Fibroblast of mammary gland (primary cell): ENCODE results near the gene FAM222B.

Experiments used
- DNase-seq: peaks from one replicate; pipeline ENCODE4 v3.0.0-alpha.2; 2010; ENCODE audit warnings: low read depth
- H3K4me3 ChIP-seq: 2 replicates; pipeline ENCODE4 v1.5.1; 2011; ENCODE audit warnings: low read depth, mild to moderate bottlenecking, low read length, moderate library complexity; ENCODE audit not compliant: control insufficient read depth
- CTCF ChIP-seq: conservative IDR thresholded peaks from 2 replicates; pipeline ENCODE4 v1.5.1; 2011; ENCODE audit warnings: low read depth, low read length, inconsistent platforms; ENCODE audit not compliant: control insufficient read depth, insufficient read depth

The FAM222B gene

GRCh38 chr17:28759256-28759865, 83.2 kb downstream of the FAM222B start:
- H3K4me3 ChIP-seq: no peak overlapping the region
- TF ChIP-seq CTCF: no peak
- no peak for DNase-seq

GRCh38 chr17:28758411-28759121, 84.0 kb downstream of the FAM222B start:
- no peak for DNase-seq
- TF ChIP-seq CTCF: no peak
- no peak overlapping the region for H3K4me3 ChIP-seq

DNA sequence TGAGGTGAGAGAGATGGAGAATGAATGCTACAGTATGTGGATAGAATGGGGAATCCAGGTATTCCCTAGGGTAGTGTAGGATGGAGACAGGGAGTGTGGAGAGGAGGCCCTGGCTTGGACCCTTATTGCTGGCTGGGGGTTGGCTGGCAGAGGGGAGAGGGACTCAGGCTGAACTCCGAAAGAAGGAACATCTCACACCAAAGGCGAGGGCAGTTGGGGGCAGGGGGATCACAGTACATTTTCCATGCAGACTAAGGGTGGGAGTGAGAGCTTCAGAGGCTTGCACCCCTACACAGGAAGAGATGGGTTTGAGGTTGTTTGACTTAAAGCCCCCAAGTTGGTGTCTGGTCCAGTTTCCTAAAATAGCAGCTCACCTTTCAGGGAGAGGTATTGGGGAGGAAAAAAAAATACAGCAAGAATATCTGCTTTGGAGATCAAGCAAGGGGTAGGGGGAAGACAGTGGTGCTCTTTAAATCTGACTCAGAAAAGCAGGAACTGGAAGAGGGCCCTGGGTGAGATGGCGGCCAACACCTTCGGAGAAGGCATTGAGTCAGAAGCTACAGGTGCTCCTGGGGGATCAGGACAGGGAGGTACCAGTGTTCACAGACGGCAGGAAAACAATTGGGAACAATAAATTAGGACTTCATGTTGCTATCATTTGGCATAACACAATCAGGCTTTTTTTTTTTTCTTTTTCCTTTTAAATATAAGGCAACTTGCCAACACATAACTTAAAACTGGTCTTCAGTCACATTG, 86.4 kb downstream of the FAM222B start:
- no peak for DNase-seq
- no peak overlapping the region for H3K4me3 ChIP-seq
- no peak for TF ChIP-seq CTCF

GRCh38 chr17:28755486-28755885, 87.1 kb downstream of the FAM222B start:
- no peak for DNase-seq
- no peak for TF ChIP-seq CTCF
- H3K4me3 ChIP-seq: no peak overlapping the region

- TF ChIP-seq CTCF: no peak
- no peak overlapping the region for H3K4me3 ChIP-seq
Measured at GRCh38 chr17:28751600-28752366, 90.8 kb downstream of the FAM222B start.

More at GRCh38 chr17:28751600-28752366, 90.8 kb downstream of the FAM222B start:
- no peak for DNase-seq
